SK-N-SH (cell line): ENCODE measurements around the gene NOTUM. TPM values are rescaled to one million over a fixed set of nuclear protein-coding genes. Genes with fewer than 3 reads are reported as not detected.

ENCODE experiments used
- CTCF ChIA-PET: fragments of 300-600, 350-600 bp; formaldehyde crosslinking; extraction: SDS; loops from one replicate; lab custom pipeline; 2021; lab: Yijun Ruan, JAX
- POLR2A ChIA-PET: fragments of 350-600 bp; sonication (Branson Sonifier 250); formaldehyde crosslinking; extraction: SDS; loops from one replicate; lab custom pipeline; 2020; ENCODE audit warnings: antibody characterized with exemption, inconsistent platforms; lab: Yijun Ruan, JAX
- DNase-seq: peaks from one replicate; pipeline ENCODE4 v3.0.0; 2012
- H2AFZ ChIP-seq: fragments of 200-600 bp; sonication (generic); 2 replicates; pipeline ENCODE4 v1.8.1; 2016; ENCODE audit warnings: antibody characterized with exemption, mild to moderate bottlenecking, low read depth
- H3F3A ChIP-seq: fragments of 200-600 bp; sonication (generic); replicated peaks from 2 replicates; pipeline ENCODE3; 2016; ENCODE audit warnings: antibody characterized with exemption, mild to moderate bottlenecking; ENCODE audit not compliant: insufficient read depth
- H3K27ac ChIP-seq, 2 experiments: fragments of 200-500 bp in 1 of 2; fragments of 200-600 bp in 1 of 2; sonication (Bioruptor generic) in 1 of 2; sonication (generic), shearing (Covaris generic) in 1 of 2; 2 replicates each; pipeline versions ENCODE4 v1.5.1 to v1.6.1; 2014 to 2016; ENCODE audit warnings: low read depth in 2 of 2, inconsistent platforms in 1 of 2, low read length in 1 of 2, mild to moderate bottlenecking in 1 of 2, mixed read lengths in 1 of 2
- H3K27me3 ChIP-seq: fragments of 200-600 bp; sonication (generic), shearing (Covaris generic); 2 replicates; pipeline ENCODE4 v1.6.1; 2016; ENCODE audit warnings: mixed run types; ENCODE audit not compliant: insufficient read depth
- H3K36me3 ChIP-seq, 2 experiments: fragments of 200-500 bp in 1 of 2; fragments of 200-600 bp in 1 of 2; sonication (Bioruptor generic) in 1 of 2; sonication (generic) in 1 of 2; replicated peaks in 1 of 2; 2 replicates each; pipeline versions ENCODE3 to v1.5.1; 2014 to 2016; ENCODE audit warnings: low read length in 1 of 2, mild to moderate bottlenecking in 1 of 2; ENCODE audit not compliant: insufficient read depth in 2 of 2, control insufficient read depth in 1 of 2
- H3K4me1 ChIP-seq, 2 experiments: fragments of 200-500 bp in 1 of 2; fragments of 200-600 bp in 1 of 2; sonication (Bioruptor generic) in 1 of 2; sonication (generic), shearing (Covaris generic) in 1 of 2; 2 replicates each; pipeline versions ENCODE4 v1.5.1 to v1.6.1; 2014 to 2016; ENCODE audit warnings: low read depth in 1 of 2, low read length in 1 of 2, mixed run types in 1 of 2; ENCODE audit not compliant: insufficient read depth in 2 of 2, control insufficient read depth in 1 of 2
- H3K4me2 ChIP-seq: fragments of 200-600 bp; sonication (generic), shearing (Covaris generic); 2 replicates; pipeline ENCODE4 v1.6.1; 2017; ENCODE audit warnings: mixed run types
- H3K4me3 ChIP-seq, 2 experiments: fragments of 200-500 bp in 1 of 2; fragments of 200-600 bp in 1 of 2; sonication (Bioruptor generic) in 1 of 2; sonication (generic), shearing (Covaris generic) in 1 of 2; 2 replicates each; pipeline versions ENCODE4 v1.5.1 to v1.8.1; 2014 to 2016; ENCODE audit warnings: low read depth in 2 of 2, inconsistent platforms in 1 of 2, low read length in 1 of 2, mild to moderate bottlenecking in 1 of 2, mixed read lengths in 1 of 2, moderate library complexity in 1 of 2
- H3K79me2 ChIP-seq: fragments of 200-600 bp; sonication (generic); 2 replicates; pipeline ENCODE4 v1.8.1; 2017; ENCODE audit warnings: mild to moderate bottlenecking; ENCODE audit not compliant: insufficient read depth
- H3K9ac ChIP-seq: fragments of 200-600 bp; sonication (generic); 2 replicates; pipeline ENCODE4 v1.6.1; 2017; ENCODE audit warnings: mixed run types
- H3K9me2 ChIP-seq: fragments of 200-600 bp; sonication (generic); 2 replicates; pipeline ENCODE4 v1.6.1; 2017; ENCODE audit warnings: mixed run types
- H3K9me3 ChIP-seq: fragments of 200-600 bp; sonication (generic); 2 replicates; pipeline ENCODE4 v1.6.1; 2017; ENCODE audit warnings: mixed run types, mild to moderate bottlenecking, moderate library complexity
- H4K20me1 ChIP-seq: fragments of 200-600 bp; sonication (generic); 2 replicates; pipeline ENCODE4 v1.6.1; 2017; ENCODE audit warnings: mild to moderate bottlenecking, mixed run types; ENCODE audit not compliant: insufficient read depth
- CTCF ChIP-seq: fragments of 200-600 bp; sonication (generic); IDR thresholded peaks from 2 replicates; pipeline ENCODE4 v1.6.1; 2017; ENCODE audit warnings: antibody characterized with exemption, mild to moderate bottlenecking, moderate library complexity
- FOSL2 ChIP-seq: IDR thresholded peaks from 2 replicates; pipeline ENCODE4 v1.4.0; 2012; ENCODE audit warnings: low read depth, mild to moderate bottlenecking, moderate library complexity, borderline replicate concordance
- FOXM1 ChIP-seq: IDR thresholded peaks from 2 replicates; pipeline ENCODE4 v1.4.0; 2012; ENCODE audit warnings: low read depth, mild to moderate bottlenecking
- GABPA ChIP-seq: IDR thresholded peaks from 2 replicates; pipeline ENCODE4 v1.4.0; 2012; ENCODE audit warnings: low read depth, mild to moderate bottlenecking
- POLR2AphosphoS5 ChIP-seq: IDR thresholded peaks from 2 replicates; pipeline ENCODE4 v1.6.1; 2012; ENCODE audit warnings: low read depth, low read length
- SMC3 ChIP-seq: IDR thresholded peaks from 2 replicates; pipeline ENCODE4 v1.6.1; 2012; ENCODE audit warnings: low read depth, low read length, improper control_type of control experiment
- TAF1 ChIP-seq: IDR thresholded peaks from 2 replicates; pipeline ENCODE4 v1.6.1; 2012; ENCODE audit warnings: low read depth, mild to moderate bottlenecking, low read length, moderate library complexity, borderline replicate concordance
- WGBS: methylation state at CpG from one replicate; pipeline ENCODE4 v1.1.6; 2017; ENCODE audit warnings: low lambda C conversion rate; 5-methylcytosine and 5-hydroxymethylcytosine counted together
- polyA plus RNA-seq, 3 experiments: library from polyadenylated mRNA; depleted of rRNA; stranded (reverse); fragments of >200 nt; gene quantifications; 2 replicates each; pipeline ENCODE4 v1.2.3, GENCODE V29; 2012

NOTUM gene
- polyA plus RNA-seq, 1 of the 3 experiments (the other 2 are of a cell fraction) = 0.33 TPM

- H3K4me1 ChIP-seq = peaks cover 0 to 19% of the 10 kb centered on the region in 2 experiments; a peak in 1 of 4 replicates
- no peak overlapping the region for H3K4me2 ChIP-seq
- no peaks in the 10 kb centered on the region; the same call in 1 of the 2 replicates for H4K20me1 ChIP-seq
- peaks cover 19 to 20% of the 10 kb centered on the region in 2 experiments for H3K36me3 ChIP-seq
- DNase-seq = no peak
- peaks cover 7% of the 10 kb centered on the region for H3F3A ChIP-seq
- H3K27me3 ChIP-seq = no peaks in the 10 kb centered on the region
- H3K9ac ChIP-seq = no peak overlapping the region
- 94% methylated on average over 26 of the region's 26 CpGs for WGBS
- no peak overlapping the region for H3K4me3 ChIP-seq
- H3K9me2 ChIP-seq = no peaks in the 10 kb centered on the region
- CTCF ChIA-PET = interaction anchor here (1.3 to 6.1 kb wide), 3 partner anchors 24 to 43 kb away, joined by 3 to 64 read pairs (median 8); partner anchors contain the start of genes NOTUM and RAC3
- H3K27ac ChIP-seq = no peak overlapping the region
- TF ChIP-seq FOSL2 (no peak), GABPA (no peak), FOXM1 (no peak)
- TF ChIP-seq, all 33 proteins: peak for 0
- Histone ChIP-seq H3K79me2 (peaks cover 16% of the 10 kb centered on the region; the same call in 1 of the 2 replicates), H3K9me3 (no peaks in the 10 kb centered on the region), H2AFZ (no peak overlapping the region)
- POLR2A ChIA-PET = interaction anchor here (1.3 kb wide), 1 partner anchor 9 kb away, joined by 6 read pairs; no protein-coding TSS in a partner anchor
Measured at GRCh38 chr17:81987161-81987770, 26.3 kb upstream of the NOTUM start.

- WGBS = 96% methylated on average over 26 of the region's 26 CpGs
Measured at GRCh38 chr17:81986606-81987005, 25.6 kb upstream of the NOTUM start.

More at GRCh38 chr17:81986606-81987005, 25.6 kb upstream of the NOTUM start:
- no peaks in the 10 kb centered on the region for H3K27me3 ChIP-seq
- no peak overlapping the region for H3K9ac ChIP-seq
- no peak overlapping the region for H3K27ac ChIP-seq
- H3K4me3 ChIP-seq = no peak overlapping the region
- POLR2A ChIA-PET = no interaction called here
- no peaks in the 10 kb centered on the region for H3K9me3 ChIP-seq
- H3K4me2 ChIP-seq = no peak overlapping the region
- peaks cover 12% of the 10 kb centered on the region; the same call in 1 of the 2 replicates for H3K79me2 ChIP-seq
- H3K4me1 ChIP-seq = peaks cover 0 to 12% of the 10 kb centered on the region in 2 experiments; a peak in 1 of 4 replicates
- H2AFZ ChIP-seq = no peak overlapping the region
- no peaks in the 10 kb centered on the region; the same call in 1 of the 2 replicates for H4K20me1 ChIP-seq
- peaks cover 19 to 20% of the 10 kb centered on the region in 2 experiments for H3K36me3 ChIP-seq
- H3K9me2 ChIP-seq = no peaks in the 10 kb centered on the region
- H3F3A ChIP-seq = peaks cover 7% of the 10 kb centered on the region
- TF ChIP-seq SMC3 (no peak), TAF1 (no peak), POLR2AphosphoS5 (no peak), CTCF (no peak)
- CTCF ChIA-PET = interaction anchor here (1.3 to 7.2 kb wide), 3 partner anchors 18 to 33 kb away, joined by 3 to 49 read pairs (median 11); partner anchors contain the start of gene NOTUM
- DNase-seq = no peak
